Tibial nerve (tissue), 4 donors: ENCODE data around the gene HOXA1. TPM values are rescaled to one million over a fixed set of nuclear protein-coding genes. Genes with fewer than 3 reads are reported as not detected.
A peak's percentile ranks its signal among the peaks of the same experiment; 100 is the strongest.

Experiments used
- DNase-seq, 2 donors: peaks; one replicate each; pipeline ENCODE4 v3.0.0-alpha.2; 2019; ENCODE audit warnings: low spot score in 2 of 2
- H3K27ac ChIP-seq, 4 donors: fragments of 200-600 bp; sonication (generic) in 3 of 4; one replicate each; pipeline ENCODE4 v1.5.1; 2017 to 2019; ENCODE audit warnings: mild to moderate bottlenecking in 1 of 4
- H3K27me3 ChIP-seq, 2 donors: fragments of 200-600 bp; sonication (generic) in 1 of 2; one replicate each; pipeline versions ENCODE4 v1.5.1 to v1.6.0; 2017 to 2019
- H3K36me3 ChIP-seq, 3 donors: fragments of 200-600 bp; sonication (generic); one replicate each; pipeline ENCODE4 v1.5.1; 2018 to 2019
- H3K4me1 ChIP-seq, 4 donors: fragments of 200-600 bp; sonication (generic) in 3 of 4; one replicate each; pipeline ENCODE4 v1.5.1; 2017 to 2019
- H3K4me3 ChIP-seq, 4 donors: fragments of 200-600 bp; sonication (generic) in 3 of 4; one replicate each; pipeline ENCODE4 v1.5.1; 2017 to 2019; ENCODE audit warnings: mild to moderate bottlenecking in 1 of 4, moderate library complexity in 1 of 4
- H3K9me3 ChIP-seq, 4 donors: fragments of 200-600 bp; sonication (generic) in 3 of 4; one replicate each; pipeline ENCODE4 v1.5.1; 2017 to 2019
- CTCF ChIP-seq, 5 experiments: fragments of 200-600 bp in 3 of 5; fragments of 450-650 bp in 2 of 5; sonication (generic) in 3 of 5; IDR thresholded peaks; one replicate each; pipeline ENCODE4 v1.5.1; 2016 to 2019; ENCODE audit warnings: antibody characterized with exemption in 5 of 5, mild to moderate bottlenecking in 3 of 5, moderate library complexity in 2 of 5
- EP300 ChIP-seq, 2 donors: sonication (generic); formaldehyde crosslinking; IDR thresholded peaks; one replicate each; pipeline ENCODE4 v1.6.1; 2017; ENCODE audit warnings: antibody characterized with exemption in 2 of 2, mild to moderate bottlenecking in 1 of 2
- POLR2A ChIP-seq, 2 donors: fragments of 450-650 bp; IDR thresholded peaks; one replicate each; pipeline ENCODE4 v1.6.1; 2017; ENCODE audit warnings: antibody characterized with exemption in 2 of 2, mild to moderate bottlenecking in 2 of 2, moderate library complexity in 2 of 2
- WGBS, 2 donors: methylation state at CpG; one replicate each; pipeline ENCODE4 v1.1.5; 2018; 5-methylcytosine and 5-hydroxymethylcytosine counted together
- total RNA-seq, 4 donors: library from RNA; depleted of rRNA; stranded (reverse); fragments of >200 nt; gene quantifications; one replicate each; pipeline ENCODE4 v1.1.0, GENCODE V29; 2016

HOXA1 gene
- total RNA-seq, 4 donors from 2014 or later: 0.44 to 2.1 (median 1.2) TPM

GRCh38 chr7:27102581-27103442, 7.0 kb upstream of the HOXA1 start, which contains the start of gene HOXA2:
Gene HOXA2, minus strand, starts transcription at chr7:27102683. Its CDS starts 183 bp downstream, at chr7:27102500.
- Histone ChIP-seq H3K4me1 (peaks cover 0 to 57% (median 8%) of the 10 kb centered on the region in 4 donors), H3K27ac (peak within 1 kb of the TSS in 3 of 4 donors; percentile 28 to 71 (median 67)), H3K9me3 (no peaks in the 10 kb centered on the region), H3K27me3 (peaks cover 0 to 79% of the 10 kb centered on the region in 2 donors), H3K4me3 (peak within 1 kb of the TSS; percentile 4 to 28 (median 15)), H3K36me3 (peaks cover 0 to under 1% (median 0%) of the 10 kb centered on the region in 3 donors)
- DNase-seq: no peak
- 32 to 41% methylated on average over 29 of the region's 29 CpGs for WGBS, 2 donors
- no peak for TF ChIP-seq POLR2A (IDR thresholded peaks at IDR 0.05)
- TF ChIP-seq EP300 (IDR thresholded peaks at IDR 0.05): no peak
- TF ChIP-seq CTCF (IDR thresholded peaks at IDR 0.05): no peak

GRCh38 chr7:27101957-27102580, 6.3 kb upstream of the HOXA1 start:
- DNase-seq: no peak
- H3K4me3 ChIP-seq: peak overlapping the region in 3 of 4 donors; percentile 1 to 28 (median 22)
- peak overlapping the region in 3 of 4 donors; percentile 28 to 71 (median 67) for H3K27ac ChIP-seq
- peaks cover 0 to 65% (median 9%) of the 10 kb centered on the region in 4 donors for H3K4me1 ChIP-seq
- TF ChIP-seq EP300 (IDR thresholded peaks at IDR 0.05) (no peak), CTCF (IDR thresholded peaks at IDR 0.05) (no peak), POLR2A (IDR thresholded peaks at IDR 0.05) (no peak)
- H3K27me3 ChIP-seq: peaks cover 0 to 87% of the 10 kb centered on the region in 2 donors
- WGBS, 2 donors: 19 to 33% methylated on average over 39 of the region's 39 CpGs
- H3K36me3 ChIP-seq: no peaks in the 10 kb centered on the region
- no peaks in the 10 kb centered on the region for H3K9me3 ChIP-seq

GRCh38 chr7:27101171-27101956, 5.6 kb upstream of the HOXA1 start:
- H3K36me3 ChIP-seq: no peaks in the 10 kb centered on the region
- no peaks in the 10 kb centered on the region for H3K9me3 ChIP-seq
- no peak for DNase-seq
- H3K27ac ChIP-seq: peak overlapping the region in 3 of 4 donors; percentile 46 to 71 (median 67)
- peaks cover 0 to 69% (median 9%) of the 10 kb centered on the region in 4 donors for H3K4me1 ChIP-seq
- TF ChIP-seq CTCF (IDR thresholded peaks at IDR 0.05) (no peak), EP300 (IDR thresholded peaks at IDR 0.05) (no peak), POLR2A (IDR thresholded peaks at IDR 0.05) (no peak)
- peaks cover 0 to 89% of the 10 kb centered on the region in 2 donors for H3K27me3 ChIP-seq
- WGBS, 2 donors: 42 to 46% methylated on average over 25 of the region's 25 CpGs
- H3K4me3 ChIP-seq: peak overlapping the region; percentile 4 to 28 (median 15)

GRCh38 chr7:27100694-27101170, 4.9 kb upstream of the HOXA1 start:
- peaks cover 0 to 91% of the 10 kb centered on the region in 2 donors for H3K27me3 ChIP-seq
- TF ChIP-seq POLR2A (IDR thresholded peaks at IDR 0.05) (no peak), CTCF (IDR thresholded peaks at IDR 0.05) (no peak), EP300 (IDR thresholded peaks at IDR 0.05) (no peak)
- no peaks in the 10 kb centered on the region for H3K9me3 ChIP-seq
- 62 to 67% methylated on average over 8 of the region's 8 CpGs for WGBS, 2 donors
- H3K4me1 ChIP-seq: peaks cover 0 to 69% (median 9%) of the 10 kb centered on the region in 4 donors
- peak overlapping the region in 3 of 4 donors; percentile 46 to 71 (median 67) for H3K27ac ChIP-seq
- peak overlapping the region in 2 of 4 donors; percentile 4 to 28 for H3K4me3 ChIP-seq
- DNase-seq: no peak
- H3K36me3 ChIP-seq: no peaks in the 10 kb centered on the region
